Measurements from ENCODE around the gene HABP2.

GRCh38 chr10:113585949-113586348 is 33.1 kb downstream of the HABP2 start:
- TF ChIP-seq POLR2A (IDR thresholded peaks at IDR 0.05) (no peak), CTCF (IDR thresholded peaks at IDR 0.05) (no peak), POLR2AphosphoS5 (IDR thresholded peaks at IDR 0.05) (no peak), EP300 (IDR thresholded peaks at IDR 0.05) (no peak)

Data from stomach (tissue), 4 donors.